NB4 (cell line): ENCODE data around the gene SPACA6.
A peak's percentile ranks its signal among the peaks of the same experiment; 100 is the strongest.

Experiments
- DNase-seq: peaks from one replicate; pipeline ENCODE4 v3.0.0; 2010; ENCODE audit warnings: low read depth
- H3K4me3 ChIP-seq: one replicate; pipeline ENCODE4 v1.5.1; 2011; ENCODE audit warnings: mild to moderate bottlenecking, low read depth, low read length, moderate library complexity
- CTCF ChIP-seq: IDR thresholded peaks from one replicate; pipeline ENCODE4 v1.5.1; 2012; ENCODE audit warnings: low read depth, low read length
- MAX ChIP-seq: IDR thresholded peaks from 2 replicates; pipeline ENCODE4 v1.6.1; 2011; ENCODE audit warnings: low read depth, low read length
- MYC ChIP-seq: IDR thresholded peaks from 2 replicates; pipeline ENCODE4 v1.6.1; 2011; ENCODE audit warnings: low read depth, low read length
- POLR2A ChIP-seq: IDR thresholded peaks from 2 replicates; pipeline ENCODE4 v1.6.1; 2011; ENCODE audit warnings: mild to moderate bottlenecking; ENCODE audit not compliant: insufficient read length; ENCODE audit errors: extremely low read depth

SPACA6 gene

GRCh38 chr19:51739466-51740213 lies 46.5 kb downstream of the SPACA6 start:
- DNase-seq: peak; percentile 79
- no peak overlapping the region for H3K4me3 ChIP-seq
- TF ChIP-seq MYC (no peak; the same call in 1 of the 2 replicates), CTCF (no peak), MAX (peak; percentile 38; the same call in 1 of the 2 replicates)

GRCh38 chr19:51740356-51740755 lies 47.2 kb downstream of the SPACA6 start:
- H3K4me3 ChIP-seq: no peak overlapping the region
- DNase-seq: peak; percentile 40
- no peak for TF ChIP-seq CTCF
- no peak for TF ChIP-seq POLR2A
- TF ChIP-seq MYC: no peak
- peak; percentile 46; the same call in 1 of the 2 replicates for TF ChIP-seq MAX

- TF ChIP-seq CTCF: no peak
- H3K4me3 ChIP-seq: no peak overlapping the region
- DNase-seq: no peak
Observed at GRCh38 chr19:51742789-51743188, 49.7 kb downstream of the SPACA6 start.

- DNase-seq: no peak
- H3K4me3 ChIP-seq: no peak overlapping the region
- TF ChIP-seq MYC (no peak), CTCF (no peak), POLR2A (no peak), MAX (no peak)
Observed at GRCh38 chr19:51743405-51743804, 50.3 kb downstream of the SPACA6 start.

- TF ChIP-seq POLR2A (no peak), MYC (no peak), MAX (no peak), CTCF (no peak)
- H3K4me3 ChIP-seq: no peak overlapping the region
- no peak for DNase-seq
Observed at GRCh38 chr19:51746731-51747130, 53.6 kb downstream of the SPACA6 start.

GRCh38 chr19:51749979-51750378 lies 56.8 kb downstream of the SPACA6 start:
- no peak overlapping the region for H3K4me3 ChIP-seq
- TF ChIP-seq MAX: no peak
- TF ChIP-seq CTCF: no peak
- TF ChIP-seq MYC: no peak
- no peak for TF ChIP-seq POLR2A
- no peak for DNase-seq
